Measurements from ENCODE around the gene INSL6.
"Not testable (repeated sequence)": the region's sequence is repeated elsewhere in the genome, so short reads cannot be mapped to it uniquely, and the experiment has no call there.

Gene INSL6, protein sequence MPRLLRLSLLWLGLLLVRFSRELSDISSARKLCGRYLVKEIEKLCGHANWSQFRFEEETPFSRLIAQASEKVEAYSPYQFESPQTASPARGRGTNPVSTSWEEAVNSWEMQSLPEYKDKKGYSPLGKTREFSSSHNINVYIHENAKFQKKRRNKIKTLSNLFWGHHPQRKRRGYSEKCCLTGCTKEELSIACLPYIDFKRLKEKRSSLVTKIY

GRCh38 chr9:5185220-5185840 lies at the start of gene INSL6:
TSS of gene INSL6 (minus strand) at chr9:5185639. CDS start at chr9:5185602, 37 bp downstream.
- DNase-seq, result no peak

DNA sequence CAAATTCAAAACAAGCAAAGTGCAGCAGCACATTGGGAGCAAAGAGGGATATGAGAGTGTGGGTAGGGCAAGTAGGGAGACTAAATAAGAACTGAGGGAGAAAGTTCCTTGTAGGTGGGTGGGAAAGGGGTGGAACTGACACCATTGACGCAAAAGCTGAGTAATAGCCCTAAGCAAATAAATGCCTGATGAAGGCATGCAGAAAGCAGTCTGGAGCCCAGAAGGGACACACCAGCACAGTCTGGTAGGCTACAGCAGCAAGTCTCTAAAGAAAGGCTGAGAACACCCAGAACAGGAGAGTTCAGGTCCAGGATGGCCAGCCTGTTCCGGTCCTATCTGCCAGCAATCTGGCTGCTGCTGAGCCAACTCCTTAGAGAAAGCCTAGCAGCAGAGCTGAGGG lies 45.8 kb upstream of the INSL6 start, which contains the start of gene INSL4:
INSL4 (plus strand) TSS at position 208 of the 400 bp plus-strand sequence; CDS start at position 313, 105 bp downstream.
- DNase-seq, result no peak

GRCh38 chr9:5230554-5230953 lies 45.1 kb upstream of the INSL6 start:
- DNase-seq, result no peak

- DNase-seq, result no peak
Observed at GRCh38 chr9:5205071-5205470, 19.6 kb upstream of the INSL6 start.

GRCh38 chr9:5195463-5195862 lies 10.0 kb upstream of the INSL6 start:
- DNase-seq, result no peak

GRCh38 chr9:5193345-5193744 lies 7.9 kb upstream of the INSL6 start:
- DNase-seq, result no peak

DNA sequence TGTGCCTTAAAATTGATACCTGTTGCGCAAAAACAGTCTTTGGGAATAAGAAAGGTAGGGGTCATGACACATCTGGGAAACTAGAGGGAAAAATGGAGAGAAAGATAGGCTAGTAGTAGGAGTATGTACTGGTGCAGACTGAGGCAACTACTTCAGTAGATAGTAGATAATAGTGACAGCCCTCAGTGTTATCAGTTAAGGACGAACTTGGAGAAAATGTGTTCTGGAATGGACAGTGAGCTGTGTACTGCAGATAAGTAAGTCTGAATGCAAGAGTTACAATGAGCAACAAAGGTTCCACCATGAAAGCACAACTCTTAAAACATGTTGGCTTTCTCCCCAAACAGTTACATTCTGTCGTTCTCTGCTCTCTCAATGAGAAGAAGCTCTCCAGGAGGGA lies 6.5 kb upstream of the INSL6 start:
- DNase-seq, result no peak

DNA sequence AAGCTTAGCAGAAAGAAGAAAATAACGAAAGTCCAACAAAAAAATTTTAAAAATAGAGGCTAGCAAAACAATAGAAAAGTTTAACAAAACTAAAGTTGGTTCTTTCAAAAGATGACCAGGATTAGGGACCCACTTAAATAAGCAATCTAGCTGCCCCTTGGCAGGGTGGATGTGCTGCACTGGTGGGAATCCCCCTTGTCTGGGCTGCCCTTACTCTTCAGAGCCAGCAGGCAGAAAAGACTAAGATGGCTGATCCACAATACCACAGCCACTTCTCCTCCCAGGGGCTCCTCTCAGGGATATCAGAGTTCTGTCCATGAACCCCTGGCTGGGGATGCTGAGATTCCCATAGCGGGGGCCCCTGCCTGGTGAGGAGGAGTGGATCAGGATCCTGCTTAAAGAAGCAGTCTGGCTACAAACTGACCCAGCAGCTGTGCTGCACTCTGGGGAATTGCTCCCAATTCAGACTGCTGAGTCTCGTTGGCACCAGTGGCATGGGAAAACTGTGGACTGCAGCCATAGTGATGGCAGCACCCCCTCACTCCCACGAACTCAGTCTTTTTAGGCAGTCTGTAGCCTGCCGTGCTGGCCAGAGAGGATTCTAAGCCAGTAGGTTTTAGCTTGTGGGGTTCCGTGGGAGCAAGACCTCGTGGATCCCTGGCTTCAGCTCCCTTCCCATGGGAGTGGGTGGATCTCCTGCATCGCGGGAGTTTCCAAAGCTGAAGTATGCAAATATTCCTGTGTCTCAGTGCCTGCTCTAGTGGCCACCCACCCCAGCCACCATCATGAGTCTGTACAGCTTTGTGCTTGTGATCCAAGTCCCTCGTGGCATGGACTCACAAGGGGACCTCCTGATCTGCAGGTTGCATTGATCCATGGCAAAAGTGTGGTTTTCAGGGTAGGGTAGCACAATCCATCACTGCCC lies 2.9 kb upstream of the INSL6 start:
- no peak for DNase-seq

GRCh38 chr9:5186416-5187169 lies 1.2 kb upstream of the INSL6 start:
- peak; percentile 53 for DNase-seq

GRCh38 chr9:5184776-5185175 lies 663 bp downstream of the INSL6 start:
- no peak for DNase-seq

DNA sequence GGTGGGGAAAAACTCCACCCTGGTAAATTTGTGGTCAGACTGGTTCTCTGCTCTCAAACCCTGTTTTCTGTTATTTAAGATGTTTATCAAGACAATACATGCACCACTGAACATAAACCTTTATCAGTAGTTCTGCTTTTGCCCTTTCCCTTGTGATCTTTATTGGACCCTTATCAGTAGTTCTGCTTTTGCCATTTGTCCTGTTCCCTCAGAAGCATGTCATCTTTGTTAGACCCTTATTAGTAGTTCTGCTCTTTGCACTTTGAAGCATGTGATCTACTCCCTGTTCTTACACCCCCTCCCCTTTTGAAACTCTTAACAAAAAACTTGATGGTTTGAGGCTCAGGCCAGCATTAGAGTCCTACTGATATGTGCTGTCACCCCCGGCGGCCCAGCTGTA lies 4.8 kb downstream of the INSL6 start:
- DNase-seq, result not testable (repeated sequence)

- no peak for DNase-seq
Observed at GRCh38 chr9:5178126-5178805, 7.2 kb downstream of the INSL6 start.

DNA sequence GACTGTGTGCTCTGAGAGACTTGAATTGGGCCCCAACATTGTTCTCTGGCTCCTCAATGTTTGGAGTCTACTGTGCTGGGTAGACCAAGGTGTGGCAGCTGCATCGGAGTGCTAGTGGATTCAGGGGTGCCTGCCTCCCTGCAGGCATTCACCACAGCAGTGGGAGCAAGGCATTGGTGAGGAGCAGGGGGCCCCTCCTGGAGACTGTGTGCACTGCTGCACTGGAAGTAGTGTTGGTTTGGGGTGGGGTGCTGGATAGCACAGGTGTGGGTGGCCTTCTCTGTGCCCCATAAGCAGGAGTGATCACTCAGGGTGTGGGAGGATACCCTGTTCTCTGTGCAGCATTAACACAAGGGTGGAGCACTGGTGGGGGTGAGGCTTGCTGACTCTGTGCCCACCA lies 39.2 kb downstream of the INSL6 start:
- DNase-seq, result no peak

GRCh38 chr9:5144217-5144616 lies 41.2 kb downstream of the INSL6 start:
- DNase-seq, result no peak

DNA sequence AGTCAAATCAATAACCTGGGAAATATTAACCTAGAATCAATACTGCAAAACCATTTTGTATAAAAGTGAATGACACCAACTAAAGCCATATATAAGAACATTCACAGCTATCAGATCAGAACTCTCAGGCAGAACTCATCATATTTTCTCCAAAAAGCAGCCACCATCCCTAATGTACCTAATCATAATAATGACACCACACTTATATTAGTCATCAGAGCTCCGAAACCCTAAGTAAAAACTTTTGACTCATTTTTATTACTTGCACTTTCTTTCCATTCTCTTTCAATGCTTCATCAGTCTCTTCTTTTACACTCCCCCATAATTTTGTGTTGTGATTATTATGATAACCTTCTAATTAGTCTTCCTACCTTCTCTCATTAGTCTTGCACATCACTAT lies 45.3 kb downstream of the INSL6 start:
- no peak for DNase-seq

GRCh38 chr9:5122516-5122915 lies 62.9 kb downstream of the INSL6 start:
- no peak for DNase-seq

- no peak for DNase-seq
Observed at GRCh38 chr9:5122116-5122515, 63.3 kb downstream of the INSL6 start.

DNA sequence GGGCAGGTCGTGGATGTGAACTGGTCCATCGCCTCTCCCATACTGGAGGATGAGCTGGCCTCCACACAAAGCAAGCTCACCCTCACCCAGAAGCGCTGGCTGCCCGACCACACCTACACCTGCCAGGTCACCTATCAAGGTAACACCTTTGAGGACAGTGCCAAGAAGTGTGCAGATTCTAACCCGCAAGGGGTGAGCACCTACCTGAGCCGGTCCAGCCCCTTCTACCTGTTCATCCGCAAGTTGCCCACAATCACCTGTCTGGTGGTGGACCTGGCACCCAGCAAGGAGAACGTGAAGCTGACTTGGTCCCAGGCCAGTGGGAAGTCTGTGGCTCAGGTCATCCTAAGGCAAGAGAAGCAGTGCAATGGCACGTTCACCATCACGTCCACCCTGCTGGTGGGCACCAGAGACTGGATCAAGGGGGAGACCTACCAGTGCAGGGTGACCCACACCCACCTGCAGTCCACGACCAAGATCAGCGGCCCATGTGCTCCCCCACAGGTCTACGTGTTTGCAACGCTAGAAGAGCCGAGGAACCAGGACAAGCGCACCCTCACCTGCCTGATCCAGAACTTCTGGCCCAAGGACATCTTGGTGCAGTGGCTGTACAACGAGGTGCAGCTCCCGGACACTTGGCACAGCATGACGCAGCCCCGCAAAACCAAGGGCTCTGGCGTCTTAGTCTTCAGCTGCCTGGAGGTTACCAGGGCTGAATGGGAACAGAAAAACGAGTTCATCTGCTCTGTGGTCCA lies 71.3 kb downstream of the INSL6 start:
- no peak for DNase-seq
